Mucosa of gallbladder (tissue), 1 donor: ENCODE measurements around the gene ZNF678. TPM values are rescaled to one million over a fixed set of nuclear protein-coding genes. Genes with fewer than 3 reads are reported as not detected.

Source experiments
- DNase-seq: peaks from one replicate; pipeline ENCODE4 v3.0.0-alpha.2; 2020; ENCODE audit warnings: low spot score
- total RNA-seq: library from RNA; stranded (reverse); gene quantifications from one replicate; pipeline ENCODE4 v1.2.1, GENCODE V29; 2021
- donor health status: DM: no; HTN: no; CAD: no.

ZNF678 gene
- total RNA-seq, 1 donor from 2014 or later: 10.8 TPM

GRCh38 chr1:227712648-227713047, 149.3 kb downstream of the ZNF678 start:
- no peak for DNase-seq

- DNase-seq: no peak
Observed at GRCh38 chr1:227718932-227719331, 155.6 kb downstream of the ZNF678 start.

- DNase-seq: no peak
Observed at GRCh38 chr1:227723474-227723873, 160.1 kb downstream of the ZNF678 start.

GRCh38 chr1:227725046-227725445, 161.7 kb downstream of the ZNF678 start:
- DNase-seq: no peak

GRCh38 chr1:227726318-227726717, 163.0 kb downstream of the ZNF678 start:
- DNase-seq: no peak

Other genes with a start within 250 kb of the ZNF678 start
- 54.7 TPM for gene CDC42BPA, start 245.1 kb upstream of the ZNF678 start, total RNA-seq
- 14.1 TPM for gene JMJD4, start 171.7 kb downstream of the ZNF678 start, total RNA-seq
- gene SNAP47, start 171.9 kb downstream of the ZNF678 start, total RNA-seq: 32.3 TPM